Measurements from ENCODE around the gene STARD4. TPM values are rescaled to one million over a fixed set of nuclear protein-coding genes. Genes with fewer than 3 reads are reported as not detected.

The STARD4 gene
- total and polyA plus RNA-seq, 9 of the 15 experiments (the other 6 are each of a cell fraction or from before 2014, with no cell fraction given) = 28.4 to 88.0 (median 34.0) TPM

DNA sequence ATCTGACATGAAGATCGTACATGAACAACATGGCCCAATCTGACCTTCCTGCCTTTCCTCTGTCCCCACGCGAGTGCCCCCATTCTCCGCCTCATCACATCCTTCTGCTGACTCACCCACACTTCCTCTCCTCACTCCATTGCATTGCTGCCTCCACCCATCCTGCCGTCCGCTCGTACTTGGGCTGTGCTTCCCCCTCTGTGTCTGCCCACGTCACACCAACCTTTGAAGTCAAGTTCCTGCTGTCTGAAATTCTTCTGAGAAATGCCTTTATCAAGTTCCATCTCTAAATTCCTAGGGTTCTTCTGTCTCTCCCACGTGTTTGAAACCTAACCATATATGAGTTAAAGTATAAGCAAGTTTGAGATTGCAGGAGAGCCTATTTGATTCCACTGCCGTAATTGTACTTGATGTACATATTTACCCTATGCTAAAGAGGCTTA, 18.0 kb upstream of the STARD4 start (continued):
- TF ChIP-seq, protein P1, sequence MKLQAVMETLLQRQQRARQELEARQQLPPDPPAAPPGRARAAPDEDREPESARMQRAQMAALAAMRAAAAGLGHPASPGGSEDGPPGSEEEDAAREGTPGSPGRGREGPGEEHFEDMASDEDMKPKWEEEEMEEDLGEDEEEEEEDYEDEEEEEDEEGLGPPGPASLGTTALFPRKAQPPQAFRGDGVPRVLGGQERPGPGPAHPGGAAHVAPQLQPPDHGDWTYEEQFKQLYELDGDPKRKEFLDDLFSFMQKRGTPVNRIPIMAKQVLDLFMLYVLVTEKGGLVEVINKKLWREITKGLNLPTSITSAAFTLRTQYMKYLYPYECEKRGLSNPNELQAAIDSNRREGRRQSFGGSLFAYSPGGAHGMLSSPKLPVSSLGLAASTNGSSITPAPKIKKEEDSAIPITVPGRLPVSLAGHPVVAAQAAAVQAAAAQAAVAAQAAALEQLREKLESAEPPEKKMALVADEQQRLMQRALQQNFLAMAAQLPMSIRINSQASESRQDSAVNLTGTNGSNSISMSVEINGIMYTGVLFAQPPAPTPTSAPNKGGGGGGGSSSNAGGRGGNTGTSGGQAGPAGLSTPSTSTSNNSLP (IDR thresholded peaks at IDR 0.05; ENCODE audit: borderline replicate concordance, low read depth, low read length) = no peak
- no peak for TF ChIP-seq SMAD1 (IDR thresholded peaks at IDR 0.05; ENCODE audit: low read depth, low read length, partially characterized antibody)
- no peak for TF ChIP-seq HEY1 (CRISPR knock-in tag; IDR thresholded peaks at IDR 0.05; ENCODE audit: borderline replicate concordance)
- TF ChIP-seq, protein P2, sequence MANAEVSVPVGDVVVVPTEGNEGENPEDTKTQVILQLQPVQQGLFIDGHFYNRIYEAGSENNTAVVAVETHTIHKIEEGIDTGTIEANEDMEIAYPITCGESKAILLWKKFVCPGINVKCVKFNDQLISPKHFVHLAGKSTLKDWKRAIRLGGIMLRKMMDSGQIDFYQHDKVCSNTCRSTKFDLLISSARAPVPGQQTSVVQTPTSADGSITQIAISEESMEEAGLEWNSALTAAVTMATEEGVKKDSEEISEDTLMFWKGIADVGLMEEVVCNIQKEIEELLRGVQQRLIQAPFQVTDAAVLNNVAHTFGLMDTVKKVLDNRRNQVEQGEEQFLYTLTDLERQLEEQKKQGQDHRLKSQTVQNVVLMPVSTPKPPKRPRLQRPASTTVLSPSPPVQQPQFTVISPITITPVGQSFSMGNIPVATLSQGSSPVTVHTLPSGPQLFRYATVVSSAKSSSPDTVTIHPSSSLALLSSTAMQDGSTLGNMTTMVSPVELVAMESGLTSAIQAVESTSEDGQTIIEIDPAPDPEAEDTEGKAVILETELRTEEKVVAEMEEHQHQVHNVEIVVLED (CRISPR knock-in tag; IDR thresholded peaks at IDR 0.05) = no peak
- TF ChIP-seq TARDBP (IDR thresholded peaks at IDR 0.05) = peak; percentile 39; the same call in 1 of the 2 replicates
- no peak for TF ChIP-seq NFATC3 (IDR thresholded peaks at IDR 0.05)
- TF ChIP-seq IFI16 (CRISPR knock-in tag; IDR thresholded peaks at IDR 0.05) = no peak
- no peak for TF ChIP-seq SLC30A9 (CRISPR knock-in tag; IDR thresholded peaks at IDR 0.05)
- TF ChIP-seq TEAD4 (IDR thresholded peaks at IDR 0.05; ENCODE audit: low read length) = peak; percentile 84
- TF ChIP-seq TEAD4 (CRISPR knock-in tag; IDR thresholded peaks at IDR 0.05; ENCODE audit: borderline replicate concordance) = no peak
- TF ChIP-seq ZNF224 (CRISPR knock-in tag; IDR thresholded peaks at IDR 0.05) = no peak
- TF ChIP-seq ZNF79 (CRISPR knock-in tag; IDR thresholded peaks at IDR 0.05; ENCODE audit: low read depth) = no peak
- TF ChIP-seq, protein P3, sequence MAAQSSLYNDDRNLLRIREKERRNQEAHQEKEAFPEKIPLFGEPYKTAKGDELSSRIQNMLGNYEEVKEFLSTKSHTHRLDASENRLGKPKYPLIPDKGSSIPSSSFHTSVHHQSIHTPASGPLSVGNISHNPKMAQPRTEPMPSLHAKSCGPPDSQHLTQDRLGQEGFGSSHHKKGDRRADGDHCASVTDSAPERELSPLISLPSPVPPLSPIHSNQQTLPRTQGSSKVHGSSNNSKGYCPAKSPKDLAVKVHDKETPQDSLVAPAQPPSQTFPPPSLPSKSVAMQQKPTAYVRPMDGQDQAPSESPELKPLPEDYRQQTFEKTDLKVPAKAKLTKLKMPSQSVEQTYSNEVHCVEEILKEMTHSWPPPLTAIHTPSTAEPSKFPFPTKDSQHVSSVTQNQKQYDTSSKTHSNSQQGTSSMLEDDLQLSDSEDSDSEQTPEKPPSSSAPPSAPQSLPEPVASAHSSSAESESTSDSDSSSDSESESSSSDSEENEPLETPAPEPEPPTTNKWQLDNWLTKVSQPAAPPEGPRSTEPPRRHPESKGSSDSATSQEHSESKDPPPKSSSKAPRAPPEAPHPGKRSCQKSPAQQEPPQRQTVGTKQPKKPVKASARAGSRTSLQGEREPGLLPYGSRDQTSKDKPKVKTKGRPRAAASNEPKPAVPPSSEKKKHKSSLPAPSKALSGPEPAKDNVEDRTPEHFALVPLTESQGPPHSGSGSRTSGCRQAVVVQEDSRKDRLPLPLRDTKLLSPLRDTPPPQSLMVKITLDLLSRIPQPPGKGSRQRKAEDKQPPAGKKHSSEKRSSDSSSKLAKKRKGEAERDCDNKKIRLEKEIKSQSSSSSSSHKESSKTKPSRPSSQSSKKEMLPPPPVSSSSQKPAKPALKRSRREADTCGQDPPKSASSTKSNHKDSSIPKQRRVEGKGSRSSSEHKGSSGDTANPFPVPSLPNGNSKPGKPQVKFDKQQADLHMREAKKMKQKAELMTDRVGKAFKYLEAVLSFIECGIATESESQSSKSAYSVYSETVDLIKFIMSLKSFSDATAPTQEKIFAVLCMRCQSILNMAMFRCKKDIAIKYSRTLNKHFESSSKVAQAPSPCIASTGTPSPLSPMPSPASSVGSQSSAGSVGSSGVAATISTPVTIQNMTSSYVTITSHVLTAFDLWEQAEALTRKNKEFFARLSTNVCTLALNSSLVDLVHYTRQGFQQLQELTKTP (IDR thresholded peaks at IDR 0.05; ENCODE audit: low read depth in 1 of 2, partially characterized antibody in 2 of 2) = peak in 1 of 2 experiments; percentile 48
- no peak for TF ChIP-seq MBD2 (IDR thresholded peaks at IDR 0.05; ENCODE audit: borderline replicate concordance, low read depth)
- no peak for TF ChIP-seq KLF6 (CRISPR knock-in tag; IDR thresholded peaks at IDR 0.05; ENCODE audit: borderline replicate concordance)
- TF ChIP-seq ELF2 (CRISPR knock-in tag; IDR thresholded peaks at IDR 0.05) = no peak
- TF ChIP-seq FOXA1 (IDR thresholded peaks at IDR 0.05; ENCODE audit: borderline replicate concordance) = no peak
- TF ChIP-seq, protein P4, sequence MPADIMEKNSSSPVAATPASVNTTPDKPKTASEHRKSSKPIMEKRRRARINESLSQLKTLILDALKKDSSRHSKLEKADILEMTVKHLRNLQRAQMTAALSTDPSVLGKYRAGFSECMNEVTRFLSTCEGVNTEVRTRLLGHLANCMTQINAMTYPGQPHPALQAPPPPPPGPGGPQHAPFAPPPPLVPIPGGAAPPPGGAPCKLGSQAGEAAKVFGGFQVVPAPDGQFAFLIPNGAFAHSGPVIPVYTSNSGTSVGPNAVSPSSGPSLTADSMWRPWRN (IDR thresholded peaks at IDR 0.05; ENCODE audit: low read depth) = peak; percentile 47
- TF ChIP-seq, protein P5, sequence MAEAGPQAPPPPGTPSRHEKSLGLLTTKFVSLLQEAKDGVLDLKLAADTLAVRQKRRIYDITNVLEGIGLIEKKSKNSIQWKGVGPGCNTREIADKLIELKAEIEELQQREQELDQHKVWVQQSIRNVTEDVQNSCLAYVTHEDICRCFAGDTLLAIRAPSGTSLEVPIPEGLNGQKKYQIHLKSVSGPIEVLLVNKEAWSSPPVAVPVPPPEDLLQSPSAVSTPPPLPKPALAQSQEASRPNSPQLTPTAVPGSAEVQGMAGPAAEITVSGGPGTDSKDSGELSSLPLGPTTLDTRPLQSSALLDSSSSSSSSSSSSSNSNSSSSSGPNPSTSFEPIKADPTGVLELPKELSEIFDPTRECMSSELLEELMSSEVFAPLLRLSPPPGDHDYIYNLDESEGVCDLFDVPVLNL (CRISPR knock-in tag; IDR thresholded peaks at IDR 0.05; ENCODE audit: low read depth) = no peak
- TF ChIP-seq YBX1 (IDR thresholded peaks at IDR 0.05) = no peak
- TF ChIP-seq BRD9 (IDR thresholded peaks at IDR 0.05; ENCODE audit: low read depth, partially characterized antibody) = peak; percentile 73

All from K562 (cell line).